Fibroblast of skin of right quadriceps (primary cell): ENCODE measurements around the gene EXOC3L2.
A peak's percentile ranks its signal among the peaks of the same experiment; 100 is the strongest.

Source experiments
- DNase-seq: peaks from one replicate; pipeline ENCODE4 v3.0.0-alpha.2; 2013

EXOC3L2 gene

GRCh38 chr19:45217957-45218334 lies 27.3 kb downstream of the EXOC3L2 start:
- no peak for DNase-seq

- no peak for DNase-seq
These were observed 27.8 kb downstream of the EXOC3L2 start for GRCh38 chr19:45217193-45217956.

GRCh38 chr19:45216667-45217066 lies 28.5 kb downstream of the EXOC3L2 start:
- no peak for DNase-seq

- no peak for DNase-seq
These were observed 29.6 kb downstream of the EXOC3L2 start for GRCh38 chr19:45215391-45216191.

DNA sequence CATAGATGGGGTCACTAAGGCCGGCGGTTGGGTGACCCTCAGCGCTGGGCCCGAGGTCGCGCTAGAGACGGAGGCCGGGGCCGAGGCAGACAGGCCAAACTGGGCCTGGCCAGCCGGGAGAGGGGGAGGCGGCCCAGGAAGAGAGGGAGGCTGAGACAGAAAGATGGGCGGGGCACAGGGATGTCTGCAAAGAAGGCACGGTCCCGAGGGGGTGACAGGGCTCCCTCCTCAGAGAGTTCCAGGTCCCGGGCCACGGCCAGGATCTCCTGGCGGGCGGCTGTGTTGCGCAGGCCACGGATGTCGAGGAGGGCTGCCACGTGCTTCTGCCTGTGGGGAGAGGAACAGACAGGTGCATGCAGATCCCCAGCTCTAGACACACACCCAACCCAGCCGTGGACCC lies 32.2 kb downstream of the EXOC3L2 start:
- no peak for DNase-seq

- DNase-seq, result no peak
These were observed 33.3 kb downstream of the EXOC3L2 start for GRCh38 chr19:45211751-45212381.

- no peak for DNase-seq
These were observed 38.9 kb downstream of the EXOC3L2 start for GRCh38 chr19:45206328-45206727.

DNA sequence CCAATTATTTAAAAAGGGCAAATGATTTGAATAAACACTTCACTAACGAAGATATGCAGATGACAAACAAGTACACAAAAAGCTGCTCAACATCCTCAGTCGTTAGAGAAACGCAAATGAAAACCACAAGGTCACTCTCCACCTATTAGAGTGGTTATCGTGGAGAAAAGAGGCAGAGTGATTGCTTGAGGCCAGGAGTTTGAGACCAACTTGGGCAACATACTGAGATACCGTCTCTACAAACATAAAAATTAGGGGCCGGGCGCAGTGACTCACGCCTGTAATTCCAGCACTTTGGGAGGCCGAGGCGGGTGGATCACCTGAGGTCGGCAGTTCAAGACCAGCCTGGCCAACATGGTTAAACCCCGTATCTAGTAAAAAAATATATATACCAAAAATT lies 39.4 kb downstream of the EXOC3L2 start:
- DNase-seq, result no peak

- no peak for DNase-seq
These were observed 42.6 kb downstream of the EXOC3L2 start for GRCh38 chr19:45202637-45203036.

GRCh38 chr19:45200568-45200967 lies 44.6 kb downstream of the EXOC3L2 start:
- peak; percentile 14 for DNase-seq

DNA sequence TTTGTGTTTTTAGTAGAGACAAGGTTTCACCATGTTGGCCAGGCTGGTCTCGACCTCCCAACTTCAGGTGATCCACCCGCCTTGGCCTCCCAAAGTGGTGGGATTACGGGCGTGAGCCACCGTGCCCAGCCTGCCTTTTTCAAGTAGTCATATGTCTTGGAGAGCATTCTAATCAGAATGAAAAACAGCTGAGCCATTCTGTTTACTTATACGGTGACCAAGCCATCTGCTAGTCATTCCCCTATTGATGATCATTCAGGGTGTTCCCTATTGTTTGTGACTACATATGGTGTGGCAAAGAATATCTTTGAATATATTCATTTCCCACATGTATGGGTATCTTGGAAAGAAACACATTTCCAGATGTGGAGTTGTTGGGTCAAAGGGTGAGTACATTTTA lies 49.4 kb downstream of the EXOC3L2 start:
- no peak for DNase-seq

DNA sequence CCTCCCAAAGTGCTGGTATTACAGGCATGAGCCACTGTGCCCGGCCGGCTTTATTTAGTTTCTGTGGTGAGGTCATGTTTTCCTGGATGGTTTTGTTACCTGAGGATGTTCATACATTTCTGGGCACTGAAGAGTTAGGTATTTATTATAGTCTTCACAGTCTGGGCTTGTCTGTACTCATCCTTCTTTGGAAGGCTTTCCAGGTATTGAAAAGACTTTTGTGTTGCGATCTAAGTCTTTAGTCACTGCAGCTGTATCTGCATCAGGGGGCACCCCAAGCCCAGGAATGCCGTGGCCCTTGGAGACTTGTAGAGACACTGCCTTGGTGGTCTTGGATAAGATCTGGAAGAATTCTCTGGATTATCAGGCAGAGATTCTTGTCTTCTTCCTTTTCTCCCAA lies 53.8 kb downstream of the EXOC3L2 start:
- no peak for DNase-seq

DNA sequence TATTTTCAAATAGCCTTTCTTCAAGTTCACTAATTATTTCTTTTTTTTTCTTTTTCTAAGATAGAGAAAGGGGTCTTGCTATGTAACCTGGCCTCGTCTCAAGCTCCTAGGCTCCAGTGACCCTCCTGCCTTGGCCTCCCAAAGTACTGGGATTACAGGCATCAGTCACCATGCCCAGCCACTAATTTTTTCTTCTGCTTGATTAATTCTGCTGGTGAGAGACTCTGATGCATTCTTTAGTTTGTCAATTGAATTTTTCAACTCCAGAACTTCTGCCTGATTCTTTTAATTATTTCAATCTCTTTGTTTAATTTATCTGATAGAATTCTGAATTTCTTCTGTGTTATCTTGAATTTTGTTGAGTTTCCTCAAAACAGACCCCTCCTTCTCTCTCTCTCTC lies 55.2 kb downstream of the EXOC3L2 start:
- no peak for DNase-seq

- DNase-seq, result no peak
These were observed 57.6 kb downstream of the EXOC3L2 start for GRCh38 chr19:45187421-45188100.

DNA sequence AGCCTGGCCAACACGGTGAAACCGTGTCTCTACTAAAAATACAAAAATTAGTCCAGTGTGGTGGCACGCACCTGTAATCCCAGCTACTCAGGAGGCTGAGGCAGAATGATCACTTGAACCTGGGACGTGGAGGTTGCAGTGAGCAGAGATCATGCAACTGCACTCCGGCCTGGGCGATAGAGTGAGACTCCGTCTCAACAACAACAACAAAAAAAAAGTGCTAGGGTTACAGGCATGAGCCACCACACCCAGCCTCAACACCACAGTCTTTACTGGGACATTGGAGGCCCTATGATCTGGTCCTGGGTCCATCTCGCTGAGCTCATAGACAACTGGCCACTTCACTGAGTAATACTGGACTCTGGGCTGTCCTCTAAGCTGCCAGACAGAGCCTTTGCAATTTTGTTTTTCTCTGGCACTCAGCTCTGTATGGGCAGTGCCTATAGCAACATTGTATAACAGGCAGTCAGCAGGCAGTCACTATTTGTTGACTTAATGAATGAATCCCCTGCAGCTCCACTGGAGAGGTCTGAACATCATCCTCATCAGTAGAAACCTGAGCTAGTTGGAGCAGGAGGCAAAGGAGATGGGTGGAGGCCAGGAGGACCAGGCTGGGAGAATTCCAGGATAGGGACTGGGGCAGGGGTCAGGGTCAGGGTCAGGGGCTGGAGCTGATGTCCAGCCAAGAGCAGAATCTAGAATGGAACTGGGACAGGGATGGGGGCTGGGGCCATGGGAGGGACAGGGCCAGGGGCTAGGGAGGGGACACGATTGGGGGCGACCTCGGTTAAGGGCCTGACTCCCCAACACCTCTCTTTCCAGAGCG lies 58.5 kb downstream of the EXOC3L2 start:
- no peak for DNase-seq

DNA sequence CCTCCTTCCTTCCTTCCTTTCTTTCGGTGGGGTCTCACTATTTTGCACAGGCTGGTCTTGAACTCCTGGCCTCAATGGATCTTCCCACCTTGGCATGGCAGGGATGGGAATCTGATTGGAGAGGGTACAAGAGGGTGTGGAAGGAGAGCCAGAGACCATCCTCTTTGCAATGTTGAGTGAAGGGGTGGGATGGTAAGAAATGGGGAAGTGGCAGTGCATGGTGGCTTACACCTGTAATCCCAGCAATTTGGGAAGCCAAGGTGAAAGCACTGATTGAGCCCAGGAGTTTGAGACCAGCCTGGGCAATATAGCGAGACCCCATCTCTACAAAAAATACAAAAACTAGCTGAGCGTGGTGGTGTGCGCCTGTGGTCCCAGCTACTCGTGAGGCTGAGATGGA lies 61.1 kb downstream of the EXOC3L2 start:
- no peak for DNase-seq

- no peak for DNase-seq
These were observed 62.4 kb downstream of the EXOC3L2 start for GRCh38 chr19:45182758-45183157.

- no peak for DNase-seq
These were observed 64.3 kb downstream of the EXOC3L2 start for GRCh38 chr19:45180936-45181335.

DNA sequence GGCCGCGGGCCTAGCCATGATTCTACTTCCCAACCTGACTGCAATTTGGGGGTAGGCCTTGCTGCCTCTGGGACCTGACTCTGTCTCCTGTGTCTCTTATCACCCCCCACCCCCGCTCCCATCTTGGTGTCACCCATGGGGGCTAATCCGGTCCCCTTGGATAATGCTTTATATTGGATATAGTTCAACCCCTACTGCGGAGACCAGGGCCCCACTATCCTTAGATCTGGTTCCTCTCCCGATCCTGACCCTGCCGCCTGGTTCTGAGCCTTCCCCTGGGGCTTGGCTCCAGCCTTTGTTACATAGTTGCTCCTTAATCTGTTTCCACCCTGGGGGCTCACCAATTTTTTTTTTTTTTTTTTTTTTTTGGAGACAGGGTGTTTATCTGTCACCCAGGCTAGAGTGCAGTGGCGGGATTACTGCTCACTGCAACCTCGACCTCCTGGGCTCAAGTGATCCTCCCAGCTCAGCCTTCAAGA lies 65.3 kb downstream of the EXOC3L2 start:
- no peak for DNase-seq

- peak; percentile 29 for DNase-seq
These were observed 65.9 kb downstream of the EXOC3L2 start for GRCh38 chr19:45179072-45179891.
